H1 (cell line): ENCODE results near the gene GMIP. TPM values are rescaled to one million over a fixed set of nuclear protein-coding genes. Genes with fewer than 3 reads are reported as not detected.

Source experiments
- CTCF ChIA-PET: fragments of 300-600 bp; sonication (Branson Sonifier 250); formaldehyde crosslinking; loops from one replicate; lab custom pipeline; 2021; ENCODE audit not compliant: partially characterized antibody; lab: Charles Lee
- POLR2A ChIA-PET: fragments of 300-600 bp; sonication (Branson Sonifier 250); formaldehyde crosslinking; loops from one replicate; lab custom pipeline; 2021; ENCODE audit warnings: inconsistent platforms; ENCODE audit not compliant: partially characterized antibody; lab: Charles Lee
- DNase-seq, 2 experiments: peaks; one replicate each; pipeline versions ENCODE4 v3.0.0 to v3.0.0-alpha.2; 2010 to 2022; ENCODE audit warnings: low spot score in 2 of 2, low read depth in 1 of 2, mixed read lengths in 1 of 2
- FAIRE-seq: peaks from 2 replicates; lab custom pipeline; 2011; peaks lifted over from hg19 to GRCh38; lab: Jason Lieb, UNC
- H2AFZ ChIP-seq: 2 replicates; pipeline ENCODE4 v1.8.1; 2012; ENCODE audit warnings: low read length, inconsistent platforms
- H2AK5ac ChIP-seq: 2 replicates; pipeline ENCODE4 v1.6.1; 2013; ENCODE audit warnings: low read depth, low read length
- H2BK120ac ChIP-seq: replicated peaks from 2 replicates; pipeline ENCODE3; 2013; ENCODE audit warnings: low read depth, low read length, inconsistent platforms
- H2BK12ac ChIP-seq: 2 replicates; pipeline ENCODE4 v1.6.1; 2013; ENCODE audit warnings: low read depth, low read length
- H2BK15ac ChIP-seq: 2 replicates; pipeline ENCODE4 v1.6.1; 2013; ENCODE audit warnings: low read length
- H2BK20ac ChIP-seq: 2 replicates; pipeline ENCODE4 v1.6.1; 2013; ENCODE audit warnings: low read length
- H2BK5ac ChIP-seq: 2 replicates; pipeline ENCODE4 v1.6.1; 2013; ENCODE audit warnings: low read depth, low read length
- H3K14ac ChIP-seq: 2 replicates; pipeline ENCODE4 v1.6.1; 2013; ENCODE audit warnings: inconsistent platforms; ENCODE audit not compliant: insufficient read length
- H3K18ac ChIP-seq: 2 replicates; pipeline ENCODE4 v1.6.1; 2013; ENCODE audit warnings: low read length; ENCODE audit errors: extremely low read depth
- H3K23ac ChIP-seq: 2 replicates; pipeline ENCODE4 v1.6.1; 2013; ENCODE audit warnings: inconsistent platforms; ENCODE audit not compliant: insufficient read length
- H3K23me2 ChIP-seq: 2 replicates; pipeline ENCODE4 v1.6.1; 2013; ENCODE audit warnings: low read depth, low read length
- H3K27ac ChIP-seq: 2 replicates; pipeline ENCODE4 v1.6.1; 2011; ENCODE audit warnings: low read depth, low read length, inconsistent platforms
- H3K27me3 ChIP-seq, 4 experiments: replicated peaks in 1 of 4; 1 replicate in 1 of 4; 2 replicates in 3 of 4; pipeline versions ENCODE4 v1.6.1 to v1.8.1; 2011 to 2013; ENCODE audit warnings: low read length in 3 of 4, mild to moderate bottlenecking in 3 of 4, inconsistent platforms in 2 of 4, mixed read lengths in 2 of 4, moderate library complexity in 1 of 4; ENCODE audit not compliant: control insufficient read depth in 3 of 4, insufficient read depth in 3 of 4; ENCODE audit errors: extremely low read depth in 1 of 4
- H3K36me3 ChIP-seq, 4 experiments: 2 replicates each; pipeline versions ENCODE4 v1.6.1 to v1.8.1; 2011 to 2013; ENCODE audit warnings: mild to moderate bottlenecking in 4 of 4, low read length in 3 of 4, moderate library complexity in 2 of 4, control low read depth in 1 of 4, inconsistent platforms in 1 of 4; ENCODE audit not compliant: insufficient read depth in 4 of 4, control insufficient read depth in 2 of 4
- H3K4ac ChIP-seq: replicated peaks from 2 replicates; pipeline ENCODE3; 2013; ENCODE audit warnings: low read length, low read depth, mixed read lengths, inconsistent platforms; ENCODE audit not compliant: insufficient read length
- H3K4me1 ChIP-seq, 4 experiments: replicated peaks in 1 of 4; 1 replicate in 1 of 4; 2 replicates in 3 of 4; pipeline versions ENCODE4 v1.6.1 to v1.8.1; 2011 to 2013; ENCODE audit warnings: low read length in 3 of 4, inconsistent platforms in 2 of 4, mixed read lengths in 1 of 4; ENCODE audit not compliant: insufficient read depth in 4 of 4, control insufficient read depth in 3 of 4
- H3K4me2 ChIP-seq, 2 experiments: 2 replicates each; pipeline versions ENCODE4 v1.6.1 to v1.8.1; 2011 to 2013; ENCODE audit warnings: low read depth in 2 of 2, low read length in 2 of 2, control low read depth in 1 of 2, inconsistent platforms in 1 of 2, mild to moderate bottlenecking in 1 of 2; ENCODE audit not compliant: insufficient read depth in 1 of 2
- H3K4me3 ChIP-seq, 4 experiments: fragments of 200-600, 300-600 bp in 1 of 4; sonication (generic), shearing (Covaris generic), sonication (Bioruptor Twin) in 1 of 4; 2 replicates each; pipeline versions ENCODE4 v1.5.1 to v1.8.1; 2011 to 2016; ENCODE audit warnings: low read length in 4 of 4, low read depth in 3 of 4, control low read depth in 2 of 4, inconsistent platforms in 2 of 4, mild to moderate bottlenecking in 2 of 4, mixed read lengths in 1 of 4, moderate library complexity in 1 of 4; ENCODE audit not compliant: insufficient read depth in 2 of 4; ENCODE audit errors: extremely low read depth in 1 of 4
- H3K56ac ChIP-seq: replicated peaks from 2 replicates; pipeline ENCODE3; 2013; ENCODE audit warnings: low read depth, mild to moderate bottlenecking, mixed read lengths, low read length, inconsistent platforms; ENCODE audit not compliant: insufficient read length
- H3K79me1 ChIP-seq: 2 replicates; pipeline ENCODE4 v1.6.1; 2013; ENCODE audit warnings: low read depth, low read length, control low read depth
- H3K79me2 ChIP-seq, 2 experiments: 2 replicates each; pipeline versions ENCODE4 v1.6.1 to v1.8.1; 2012 to 2013; ENCODE audit warnings: low read length in 2 of 2, mild to moderate bottlenecking in 2 of 2, inconsistent platforms in 1 of 2; ENCODE audit not compliant: insufficient read depth in 2 of 2, control insufficient read depth in 1 of 2
- H3K9ac ChIP-seq, 4 experiments: replicated peaks in 1 of 4; 1 replicate in 1 of 4; 2 replicates in 3 of 4; pipeline versions ENCODE4 v1.6.1 to v1.8.1; 2011 to 2013; ENCODE audit warnings: low read depth in 3 of 4, low read length in 3 of 4, control low read depth in 2 of 4, mild to moderate bottlenecking in 2 of 4, moderate library complexity in 2 of 4, inconsistent platforms in 1 of 4; ENCODE audit errors: extremely low read depth in 1 of 4
- H3K9me3 ChIP-seq, 2 experiments: 2 replicates each; pipeline versions ENCODE4 v1.6.1 to v1.8.1; 2012 to 2013; ENCODE audit warnings: mild to moderate bottlenecking in 2 of 2, moderate library complexity in 2 of 2, control low read depth in 1 of 2, inconsistent platforms in 1 of 2, low read depth in 1 of 2, low read length in 1 of 2, mixed read lengths in 1 of 2; ENCODE audit not compliant: insufficient read depth in 2 of 2
- H4K20me1 ChIP-seq, 2 experiments: replicated peaks in 1 of 2; 2 replicates each; pipeline versions ENCODE3 to v1.8.1; 2011 to 2013; ENCODE audit warnings: inconsistent platforms in 2 of 2, low read length in 2 of 2, mild to moderate bottlenecking in 1 of 2; ENCODE audit not compliant: insufficient read depth in 2 of 2, control insufficient read depth in 1 of 2
- H4K5ac ChIP-seq: 2 replicates; pipeline ENCODE4 v1.6.1; 2013; ENCODE audit warnings: low read length, low read depth, mixed read lengths, inconsistent platforms; ENCODE audit not compliant: insufficient read length
- H4K8ac ChIP-seq: 2 replicates; pipeline ENCODE4 v1.8.0; 2013; ENCODE audit warnings: mild to moderate bottlenecking, moderate library complexity, low read length, inconsistent platforms; ENCODE audit not compliant: insufficient read depth; ENCODE audit errors: extremely low read depth
- H4K91ac ChIP-seq: replicated peaks from 2 replicates; pipeline ENCODE3; 2013; ENCODE audit warnings: low read length, mixed read lengths, inconsistent platforms; ENCODE audit not compliant: insufficient read length
- ASH2L ChIP-seq: fragments of 200-600, 300-600 bp; sonication (generic); IDR thresholded peaks from one replicate; pipeline ENCODE4 v1.7.1; 2017; ENCODE audit warnings: low read length
- BCL11A ChIP-seq, 2 experiments: IDR thresholded peaks; one replicate each; pipeline ENCODE4 v1.6.1; 2011; ENCODE audit warnings: low read depth in 2 of 2, low read length in 2 of 2, mild to moderate bottlenecking in 2 of 2
- CEBPB ChIP-seq: IDR thresholded peaks from 2 replicates; pipeline ENCODE4 v1.6.1; 2012; ENCODE audit warnings: low read depth, low read length
- CHD1 ChIP-seq: IDR thresholded peaks from 2 replicates; pipeline ENCODE4 v1.6.1; 2012; ENCODE audit warnings: low read depth, low read length, improper control_type of control experiment
- FOSL1 ChIP-seq: IDR thresholded peaks from 2 replicates; pipeline ENCODE4 v1.6.1; 2011; ENCODE audit warnings: mild to moderate bottlenecking, low read depth, low read length, moderate library complexity; ENCODE audit not compliant: insufficient read depth
- KDM4A ChIP-seq: IDR thresholded peaks from one replicate; pipeline ENCODE4 v1.7.1; 2012; ENCODE audit warnings: low read depth, mild to moderate bottlenecking, moderate library complexity, low read length, inconsistent platforms; ENCODE audit not compliant: severe bottlenecking
- KDM5A ChIP-seq: fragments of 200-600 bp; IDR thresholded peaks from 2 replicates; pipeline ENCODE4 v1.7.1; 2012; ENCODE audit warnings: mild to moderate bottlenecking, low read length, inconsistent platforms, mixed read lengths
- MAFK ChIP-seq: IDR thresholded peaks from 2 replicates; pipeline ENCODE4 v1.6.1; 2012; ENCODE audit warnings: low read depth, mild to moderate bottlenecking, improper control_type of control experiment, low read length
- NANOG ChIP-seq: IDR thresholded peaks from 2 replicates; pipeline ENCODE4 v1.6.1; 2011; ENCODE audit warnings: low read length, low read depth, mild to moderate bottlenecking, inconsistent platforms; ENCODE audit not compliant: insufficient read depth, poor library complexity, severe bottlenecking
- POLR2A ChIP-seq, 2 experiments: IDR thresholded peaks; 1 replicate in 1 of 2; 2 replicates in 1 of 2; pipeline ENCODE4 v1.6.1; 2011; ENCODE audit warnings: low read depth in 2 of 2, low read length in 2 of 2, mild to moderate bottlenecking in 2 of 2; ENCODE audit errors: control extremely low read depth in 1 of 2
- POU5F1 ChIP-seq: IDR thresholded peaks from 2 replicates; pipeline ENCODE4 v1.6.1; 2011; ENCODE audit warnings: low read depth, mild to moderate bottlenecking, low read length, moderate library complexity
- RNF2 ChIP-seq: fragments of 200-900, 300-1000 bp; sonication (generic); IDR thresholded peaks from 2 replicates; pipeline ENCODE4 v1.7.1; 2016; ENCODE audit warnings: borderline replicate concordance, low read depth, mild to moderate bottlenecking, antibody characterized with exemption, low read length; ENCODE audit not compliant: poor library complexity, severe bottlenecking; ENCODE audit errors: missing control alignments
- SIRT6 ChIP-seq: IDR thresholded peaks from one replicate; pipeline ENCODE4 v1.7.1; 2012; ENCODE audit warnings: low read length, inconsistent platforms
- SP4 ChIP-seq: IDR thresholded peaks from 2 replicates; pipeline ENCODE4 v1.6.1; 2012; ENCODE audit warnings: low read length, inconsistent platforms
- WGBS, 2 experiments: shearing (Covaris generic) in 1 of 2; methylation state at CpG; one replicate each; pipeline versions ENCODE4 v1.1.6 to v1.1.7; 2013 to 2015; ENCODE audit warnings: low lambda C conversion rate in 2 of 2, mixed read lengths in 2 of 2, inconsistent platforms in 1 of 2, low coverage in 1 of 2, missing lambda C conversion rate in 1 of 2; ENCODE audit not compliant: insufficient replicate concordance in 2 of 2, insufficient coverage in 1 of 2, insufficient read length in 1 of 2; ENCODE audit errors: extremely low coverage in 1 of 2, missing lambda C conversion rate in 1 of 2; 5-methylcytosine and 5-hydroxymethylcytosine counted together
- polyA plus RNA-seq, 7 experiments: library from polyadenylated mRNA; depleted of rRNA in 3 of 7; stranded (reverse) in 5 of 7; unstranded in 2 of 7; fragments of >200 nt in 5 of 7; fragments of 200-250 nt in 2 of 7; gene quantifications; 1 replicate in 5 of 7; 2 replicates in 1 of 7; 4 replicates in 1 of 7; pipeline versions ENCODE4 v1.2.1 to v1.2.3, GENCODE V29; 2011 to 2013; ENCODE audit warnings: missing spikeins in 2 of 7, mixed read lengths in 2 of 7
- total RNA-seq: library from RNA; stranded (reverse); fragmentation: NEBNext Ultra II Directional; extraction: Animal tissue kit (Norgen Biotek cat#: 25700); gene quantifications from 2 replicates; pipeline ENCODE4 v1.2.1, GENCODE V29; 2021

Gene GMIP
- total and polyA plus RNA-seq, 2 of the 8 experiments (the other 6 are each of a cell fraction or from before 2014, with no cell fraction given), result 5.7 to 18.1 TPM

GRCh38 chr19:19651076-19651475 is 7.6 kb upstream of the GMIP start:
- 93% methylated on average over 13 of the region's 13 CpGs; no CpG with 5 or more reads in 1 of the 2 experiments for WGBS, 2 experiments
- no peak for TF ChIP-seq BCL11A (IDR thresholded peaks at IDR 0.05; ENCODE audit: low read depth in 2 of 2, low read length in 2 of 2)
- no peak for TF ChIP-seq ASH2L
- no peak for TF ChIP-seq FOSL1
- TF ChIP-seq SIRT6, result no peak
- TF ChIP-seq POLR2A (IDR thresholded peaks at IDR 0.05; ENCODE audit: control extremely low read depth in 1 of 2, low read depth in 2 of 2, low read length in 2 of 2), result no peak
- TF ChIP-seq KDM4A, result no peak
- no peak for TF ChIP-seq MAFK
- TF ChIP-seq SP4, result no peak
- no peak for TF ChIP-seq CHD1
- no peak for TF ChIP-seq NANOG
- TF ChIP-seq POU5F1, result no peak
- TF ChIP-seq RNF2, result no peak
- no peak for TF ChIP-seq KDM5A
- no peak for TF ChIP-seq CEBPB

More at GRCh38 chr19:19651076-19651475, 7.6 kb upstream of the GMIP start:
- no peak overlapping the region for H3K14ac ChIP-seq
- H3K23ac ChIP-seq, result no peak overlapping the region
- no peak overlapping the region for H3K4ac ChIP-seq
- no peaks in the 10 kb centered on the region for H3K4me1 ChIP-seq
- H3K79me1 ChIP-seq, result 0 out of 2 replicates have a peak, but pooled peaks cover 2% of the 10 kb centered on the region
- ChIA-PET CTCF (interaction anchor here (1.1 to 5.7 kb wide), 4 partner anchors 10 to 119 kb away, joined by 3 to 38 read pairs (median 7); no protein-coding TSS in a partner anchor), POLR2A (interaction anchor here (0.9 to 3.8 kb wide), 6 partner anchors 9 to 247 kb away, joined by 3 to 20 read pairs (median 4); partner anchors contain the start of genes ATP13A1 and ZNF101)
- H3K23me2 ChIP-seq, result no peaks in the 10 kb centered on the region
- no peak overlapping the region for H3K18ac ChIP-seq
- H2BK15ac ChIP-seq, result no peak overlapping the region
- no peak overlapping the region for H3K56ac ChIP-seq
- no peak overlapping the region for H2BK20ac ChIP-seq
- H2BK120ac ChIP-seq, result no peak overlapping the region
- no peaks in the 10 kb centered on the region for H3K79me2 ChIP-seq
- H4K5ac ChIP-seq, result no peak overlapping the region
- H4K8ac ChIP-seq, result no peak overlapping the region
- DNase-seq, result no peak
- H3K36me3 ChIP-seq, result peaks cover 37 to 85% (median 70%) of the 10 kb centered on the region in 4 experiments
- no peaks in the 10 kb centered on the region for H3K9me3 ChIP-seq
- H3K4me3 ChIP-seq, result no peak overlapping the region
- H3K4me2 ChIP-seq, result no peak overlapping the region
- H2AFZ ChIP-seq, result no peak overlapping the region
- H2BK12ac ChIP-seq, result no peak overlapping the region
- no peaks in the 10 kb centered on the region for H3K27me3 ChIP-seq
- no peak overlapping the region for H3K9ac ChIP-seq
- H3K27ac ChIP-seq, result no peak overlapping the region
- no peak for FAIRE-seq
- H4K20me1 ChIP-seq, result peaks cover 7 to 26% of the 10 kb centered on the region in 2 experiments
- no peak overlapping the region for H2BK5ac ChIP-seq
- H4K91ac ChIP-seq, result no peak overlapping the region
- H2AK5ac ChIP-seq, result no peak overlapping the region
